GM10266 (cell line): ENCODE results near the gene SAG.

Source experiments
- DNase-seq: peaks from one replicate; pipeline ENCODE4 v3.0.0; 2012; ENCODE audit errors: extremely low spot score
- CTCF ChIP-seq: IDR thresholded peaks from 2 replicates; pipeline ENCODE4 v1.5.1; 2012; ENCODE audit warnings: mild to moderate bottlenecking, low read depth; ENCODE audit not compliant: control insufficient read depth, insufficient read depth; ENCODE audit errors: missing control alignments

SAG gene

GRCh38 chr2:233359823-233360222 lies 52.2 kb downstream of the SAG start:
- TF ChIP-seq CTCF, result no peak

GRCh38 chr2:233360771-233361176 lies 53.2 kb downstream of the SAG start:
- no peak for DNase-seq
- no peak for TF ChIP-seq CTCF

More at GRCh38 chr2:233359823-233360222, 52.2 kb downstream of the SAG start:
- DNase-seq, result no peak

- TF ChIP-seq CTCF, result no peak
- no peak for DNase-seq
Measured at GRCh38 chr2:233361297-233361696, 53.7 kb downstream of the SAG start.

- TF ChIP-seq CTCF, result no peak
Measured at GRCh38 chr2:233362742-233363141, 55.1 kb downstream of the SAG start.

GRCh38 chr2:233363744-233364235 lies 56.2 kb downstream of the SAG start:
- no peak for DNase-seq
- no peak for TF ChIP-seq CTCF

More at GRCh38 chr2:233362742-233363141, 55.1 kb downstream of the SAG start:
- no peak for DNase-seq

- no peak for TF ChIP-seq CTCF
- no peak for DNase-seq
Measured at GRCh38 chr2:233365861-233366520, 58.4 kb downstream of the SAG start.

- no peak for DNase-seq
Measured at GRCh38 chr2:233367586-233367985, 60.0 kb downstream of the SAG start.

More at GRCh38 chr2:233367586-233367985, 60.0 kb downstream of the SAG start:
- no peak for TF ChIP-seq CTCF
